IPS DF 4.7 (cell line): ENCODE data around the gene RAMP3.
"Not testable (repeated sequence)": the region's sequence is repeated elsewhere in the genome, so short reads cannot be mapped to it uniquely, and the experiment has no call there.

Experiments used
- DNase-seq: peaks from one replicate; pipeline ENCODE4 v3.0.0-alpha.2; 2013; ENCODE audit warnings: low spot score; ENCODE audit errors: extremely low read depth

Gene RAMP3

GRCh38 chr7:45157653-45158401, at the start of gene RAMP3:
Gene RAMP3 (plus strand): TSS chr7:45157791. CDS start chr7:45157829, 38 bp downstream.
- DNase-seq = no peak

DNA sequence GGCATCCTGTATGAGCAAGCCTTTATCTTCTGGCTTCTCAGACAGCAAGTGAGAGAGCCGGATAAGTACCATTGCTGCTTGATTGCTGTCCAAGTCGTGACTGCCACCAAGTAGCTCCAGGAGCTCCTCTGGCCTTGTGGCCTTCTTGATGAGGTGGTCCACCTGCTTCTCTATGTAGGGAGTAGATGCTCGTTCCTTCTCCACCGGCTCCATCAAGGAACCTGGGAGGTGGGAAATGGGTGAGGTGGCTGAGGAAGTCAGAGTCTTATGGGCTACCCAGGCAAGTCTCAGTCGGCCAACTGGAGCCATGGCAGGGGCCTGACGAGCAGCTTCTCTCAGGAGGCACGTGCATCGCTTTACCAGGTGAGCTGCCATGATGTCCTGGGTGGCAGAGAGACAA, 48.7 kb upstream of the RAMP3 start:
- DNase-seq = no peak

- DNase-seq = peak; percentile 87
Observed at GRCh38 chr7:45111298-45112223, 46.0 kb upstream of the RAMP3 start, which contains the start of gene TBRG4. Gene TBRG4 (minus strand): TSS chr7:45111697. CDS start chr7:45109237, 2,460 bp downstream.

DNA sequence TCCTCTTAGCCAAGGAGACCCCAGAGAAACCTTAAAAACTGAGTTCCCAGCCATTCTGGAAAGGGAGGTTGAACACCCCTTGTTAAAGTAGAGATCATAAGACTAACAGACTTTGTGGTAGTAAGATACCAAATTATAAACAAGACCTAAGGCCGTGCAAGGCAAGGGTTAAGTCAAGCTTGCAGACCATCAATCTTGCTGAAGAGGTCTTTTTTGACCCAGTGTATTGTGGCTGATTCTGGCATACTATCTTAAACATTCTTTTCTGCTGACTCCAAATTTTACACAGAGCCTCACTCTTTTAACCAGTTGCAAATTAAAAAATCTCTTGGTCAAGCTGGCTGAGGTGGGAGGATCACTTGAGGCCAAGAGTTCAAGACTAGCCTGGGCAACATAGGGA, 44.9 kb upstream of the RAMP3 start:
- DNase-seq = no peak

- DNase-seq = not testable (repeated sequence)
Observed at GRCh38 chr7:45114257-45114656, 43.3 kb upstream of the RAMP3 start.

DNA sequence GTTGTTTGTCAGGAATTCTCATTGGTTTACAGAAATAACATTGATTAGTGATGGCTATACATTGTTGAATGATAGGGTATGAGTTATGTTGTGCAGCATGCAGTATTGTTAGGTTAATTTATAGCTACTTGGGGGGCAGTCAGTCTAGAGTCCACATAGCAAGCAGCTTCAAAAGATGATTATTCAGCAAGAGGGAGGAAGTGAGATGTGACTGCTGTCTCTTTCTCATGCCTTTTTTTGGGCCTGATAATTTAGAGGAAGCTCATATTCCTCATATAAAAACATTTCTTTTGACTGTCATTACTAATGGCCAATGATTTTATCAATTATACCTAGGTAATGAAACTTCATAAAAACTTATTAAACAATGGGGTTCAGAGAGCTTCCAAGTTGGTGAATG, 42.7 kb upstream of the RAMP3 start:
- no peak for DNase-seq

- no peak for DNase-seq
Observed at GRCh38 chr7:45116048-45116447, 41.5 kb upstream of the RAMP3 start.

GRCh38 chr7:45117582-45117981, 40.0 kb upstream of the RAMP3 start:
- no peak for DNase-seq

DNA sequence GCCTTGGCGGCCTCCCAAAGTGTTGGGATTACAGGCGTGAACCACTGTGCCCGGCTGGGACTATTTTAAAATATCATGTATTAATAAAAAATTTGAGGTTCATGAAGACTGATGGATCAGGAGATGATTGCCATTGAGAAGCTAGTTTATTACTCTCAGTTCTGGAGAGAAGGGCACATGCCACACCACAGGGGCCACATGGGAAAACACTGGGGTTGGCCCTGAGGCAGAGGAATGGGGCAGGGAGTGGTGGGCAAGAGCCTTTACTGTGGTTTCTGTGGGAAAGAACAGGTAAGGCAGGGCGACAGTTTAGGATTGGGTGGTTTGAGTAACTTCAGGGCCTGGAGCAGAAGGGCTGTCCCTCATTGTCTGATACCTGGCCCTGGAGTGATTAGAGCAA, 39.3 kb upstream of the RAMP3 start:
- no peak for DNase-seq

- DNase-seq = no peak
Observed at GRCh38 chr7:45118889-45119331, 38.7 kb upstream of the RAMP3 start.

DNA sequence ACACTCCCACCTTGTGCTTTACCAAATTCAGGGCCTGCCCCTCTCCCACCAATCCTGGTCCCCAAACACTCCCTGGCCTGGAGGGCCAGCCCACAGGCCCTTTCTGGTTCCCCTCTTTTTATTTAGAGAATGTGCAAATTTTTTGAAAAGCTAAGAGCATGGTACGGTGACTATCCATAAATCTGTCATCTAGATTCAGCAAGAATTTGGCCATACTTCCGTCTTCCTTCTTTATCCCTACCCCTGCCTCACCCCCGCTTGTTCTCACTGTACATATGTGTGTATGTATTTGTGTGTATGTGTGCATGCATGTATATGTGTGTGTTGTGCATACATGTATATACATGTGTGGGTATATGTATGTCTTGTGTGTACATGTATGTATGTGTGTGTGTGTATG, 38.0 kb upstream of the RAMP3 start:
- DNase-seq = no peak

DNA sequence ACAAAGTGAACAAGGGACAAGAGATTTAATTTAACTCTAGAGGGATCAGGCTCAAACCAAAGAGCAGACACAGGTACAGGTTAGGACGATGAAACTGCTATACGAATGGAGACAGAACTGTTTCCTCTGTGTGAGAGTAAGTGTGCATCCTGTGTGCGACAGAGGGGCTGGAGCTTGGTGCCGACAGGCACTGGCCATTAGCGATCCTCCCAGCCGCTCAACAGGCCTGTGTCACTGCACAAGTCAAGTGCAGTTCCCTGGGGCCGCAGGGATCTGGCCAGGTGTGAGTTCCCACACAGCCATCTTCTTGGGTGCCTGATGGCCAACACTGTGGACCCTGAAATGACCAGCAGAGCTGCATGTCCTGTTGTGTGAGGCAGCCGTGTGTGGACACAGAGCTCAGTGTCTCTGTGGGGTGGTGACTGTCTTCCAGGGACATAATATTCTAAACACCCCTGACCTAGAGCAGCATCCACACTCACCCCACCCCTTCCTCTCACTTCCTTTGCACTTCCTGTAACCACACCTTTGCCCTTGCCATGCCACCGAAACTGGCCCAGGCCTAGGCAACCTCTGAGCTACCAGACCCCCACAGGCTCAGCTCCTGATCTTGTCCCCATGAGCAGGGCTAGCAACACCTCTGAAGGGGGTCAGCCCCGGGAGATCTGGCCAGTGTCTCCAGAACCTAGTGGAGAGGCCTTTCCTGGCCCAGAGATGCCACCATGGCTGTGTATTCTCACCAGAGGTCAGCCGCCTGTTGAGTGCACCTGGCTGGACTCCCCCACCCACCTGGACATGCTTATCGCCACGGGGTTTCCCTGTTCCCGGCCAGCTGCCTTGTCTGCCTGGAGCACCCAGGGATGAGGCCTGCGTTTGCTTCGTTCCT, 34.4 kb upstream of the RAMP3 start:
- DNase-seq = no peak

DNA sequence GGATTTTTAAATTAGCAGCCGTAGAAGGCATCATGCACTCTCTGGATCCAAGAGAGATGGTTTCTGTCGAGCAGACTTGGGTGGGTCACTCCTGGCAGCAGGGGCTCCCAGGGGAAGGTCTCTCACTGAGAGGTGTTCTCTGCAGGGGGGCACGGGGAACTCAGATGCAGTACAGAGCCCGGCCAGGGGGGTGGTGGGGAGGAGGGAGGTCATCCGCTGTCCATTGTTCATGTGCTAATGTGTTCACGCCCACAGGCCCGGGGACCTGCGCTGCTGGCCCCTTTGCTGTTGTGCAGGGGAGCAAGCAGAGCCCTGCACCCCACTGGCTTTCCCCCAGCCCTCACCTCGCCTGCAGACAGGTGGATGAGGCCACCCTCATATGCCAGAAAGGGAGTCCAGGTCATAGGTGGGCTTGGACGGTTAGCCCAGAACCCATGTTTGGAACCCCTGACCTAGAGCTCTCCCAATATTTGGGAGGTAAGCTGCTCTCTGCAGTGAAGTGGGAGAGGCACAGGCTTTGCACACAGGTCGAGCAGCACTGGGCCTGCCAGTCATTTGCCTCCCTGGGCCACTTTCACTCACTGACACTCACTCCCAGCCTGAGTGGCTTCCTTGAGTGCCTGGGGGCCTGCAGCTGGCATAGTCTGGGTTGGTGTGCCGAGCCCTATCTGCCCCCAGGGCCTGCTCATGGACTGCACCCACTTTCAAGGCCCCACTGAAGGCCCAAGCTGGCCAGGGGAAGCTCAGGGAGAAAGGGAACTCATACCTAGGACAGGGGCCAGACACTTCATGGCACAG, 33.5 kb upstream of the RAMP3 start:
- DNase-seq = no peak

DNA sequence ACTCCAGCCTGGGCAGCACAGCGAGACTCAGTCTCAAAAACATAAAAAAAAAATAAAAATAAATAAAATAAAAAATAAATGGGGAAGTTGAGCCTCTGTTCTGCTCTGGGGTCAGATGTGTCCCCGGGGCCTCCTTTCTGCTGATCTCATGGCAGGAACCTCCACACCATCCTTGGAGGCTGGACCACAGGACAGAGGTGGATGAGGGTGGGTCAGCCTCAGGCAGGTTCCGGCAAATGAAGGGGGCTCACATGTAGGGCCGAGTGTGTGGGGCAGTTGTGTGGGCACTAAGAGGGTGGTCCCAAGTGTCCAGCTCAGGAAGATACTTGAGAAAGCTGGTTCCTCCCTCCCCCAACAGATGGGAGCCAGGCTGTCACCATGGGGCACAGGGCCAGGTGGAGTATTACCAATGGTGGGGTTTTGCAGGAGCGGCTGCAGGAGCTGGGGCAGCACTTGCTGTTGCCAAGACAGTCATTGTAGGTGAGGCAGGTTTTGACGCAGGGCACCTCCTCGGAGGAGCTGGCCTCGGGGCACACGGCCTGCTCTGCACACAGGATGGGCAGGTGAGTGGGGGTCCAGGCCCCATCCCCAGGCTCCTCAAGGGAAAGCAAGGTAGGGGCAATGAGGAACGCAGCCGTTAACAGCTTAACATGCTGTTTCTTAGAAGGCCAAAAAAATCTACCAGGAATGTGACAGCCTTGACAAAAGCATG, 32.2 kb upstream of the RAMP3 start:
- DNase-seq = no peak

DNA sequence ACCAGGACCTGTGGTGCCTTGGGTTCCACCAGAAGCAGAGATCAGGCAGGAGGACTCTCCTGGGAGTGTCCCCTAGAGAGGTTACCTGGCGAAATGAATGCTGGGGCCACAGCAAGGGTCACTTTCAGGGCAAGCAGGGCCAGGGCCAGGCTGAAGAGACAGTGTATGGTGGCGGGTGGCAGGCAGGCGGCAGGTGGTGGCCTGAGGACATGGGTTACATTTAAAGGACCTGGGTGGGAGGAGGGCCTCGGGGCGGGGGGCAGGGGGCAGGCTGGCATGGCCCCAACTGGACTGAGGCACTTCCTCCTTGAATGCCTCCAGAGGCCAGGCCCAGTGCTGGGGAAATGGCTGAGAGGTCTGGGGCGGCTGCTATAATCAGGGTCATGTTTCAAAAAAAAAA, 31.4 kb upstream of the RAMP3 start:
- DNase-seq = no peak

DNA sequence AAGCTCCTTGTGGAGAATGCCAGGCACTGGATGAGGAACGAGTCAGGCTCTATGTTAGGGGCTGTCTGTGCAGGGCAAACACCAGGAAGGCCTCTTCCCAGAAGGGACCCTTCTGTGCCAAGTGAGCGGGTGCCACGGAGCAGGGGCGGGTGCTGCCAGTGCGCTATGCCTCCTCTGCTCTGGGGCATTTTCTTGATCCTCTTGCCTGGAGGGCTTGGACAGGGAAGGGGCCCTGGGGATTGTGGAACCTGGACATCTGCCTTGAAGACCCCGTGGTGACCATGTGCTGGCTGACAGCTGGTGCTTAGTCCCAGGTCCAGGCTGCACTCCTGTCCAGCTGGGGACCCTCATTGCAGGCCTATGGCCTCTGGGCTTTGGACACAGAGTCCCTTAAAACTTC, 30.7 kb upstream of the RAMP3 start:
- no peak for DNase-seq

DNA sequence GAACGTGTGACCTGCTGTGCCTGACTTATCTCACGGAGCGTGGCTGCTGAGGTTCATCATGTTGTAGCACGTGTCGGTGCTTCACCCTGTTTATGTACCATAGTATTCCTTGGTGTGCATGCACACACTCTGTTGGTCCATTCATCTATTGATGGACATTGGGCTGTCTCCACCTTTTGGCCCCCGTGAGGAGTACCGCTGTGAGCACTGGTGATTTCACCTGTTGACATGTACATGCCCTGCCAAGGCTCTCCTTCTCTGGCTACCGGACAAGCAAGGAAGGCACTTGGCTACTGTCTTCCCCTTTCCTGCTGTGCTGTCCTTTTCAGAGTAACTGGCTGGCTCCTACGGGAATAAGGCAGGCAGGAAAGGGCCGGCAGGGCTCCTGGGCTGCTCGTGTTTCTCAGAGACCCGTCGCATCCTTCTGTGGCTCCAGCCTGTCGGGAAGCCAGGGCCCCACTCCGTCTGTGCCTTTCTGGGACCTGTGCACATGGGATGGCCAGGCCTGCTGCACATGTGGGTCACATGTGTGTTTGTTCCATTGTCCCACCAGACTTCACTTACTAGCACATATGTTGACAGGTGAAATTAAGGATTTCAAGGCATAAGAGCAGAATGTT, 28.3 kb upstream of the RAMP3 start:
- DNase-seq = no peak

DNA sequence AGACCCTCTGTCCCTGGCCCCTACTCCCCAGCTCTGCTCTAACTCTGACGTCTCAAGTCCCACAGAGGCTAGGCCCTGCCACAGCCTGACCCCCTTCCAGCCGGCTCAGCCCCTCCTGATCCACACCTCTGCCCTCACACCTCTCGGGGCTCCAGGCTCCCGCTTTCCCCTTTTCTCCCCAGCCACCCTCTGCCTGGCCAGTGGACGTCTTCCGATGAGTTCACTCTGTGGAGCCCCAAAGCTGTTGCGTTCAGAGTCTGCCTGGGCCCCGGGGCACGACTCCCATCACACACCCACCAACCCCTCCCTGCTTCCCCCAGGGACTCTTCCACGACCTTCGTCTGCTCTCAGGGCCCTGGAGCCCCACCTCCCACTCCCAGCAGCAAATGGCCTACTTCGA, 27.7 kb upstream of the RAMP3 start:
- DNase-seq = no peak

- DNase-seq = no peak
Observed at GRCh38 chr7:45130910-45131309, 26.7 kb upstream of the RAMP3 start.
